GM12878 (cell line): ENCODE data around the gene ARMC8.

Source experiments
- ASH2L ChIP-seq: fragments of 300-600, 200-600 bp; sonication (generic); IDR thresholded peaks from 2 replicates; pipeline ENCODE4 v1.6.1; 2017; ENCODE audit warnings: low read depth, mild to moderate bottlenecking, borderline replicate concordance
- BACH1 ChIP-seq: fragments of 450-650 bp; IDR thresholded peaks from 2 replicates; pipeline ENCODE4 v1.6.1; 2017; ENCODE audit warnings: mild to moderate bottlenecking, borderline replicate concordance
- CREB1 ChIP-seq: IDR thresholded peaks from 2 replicates; pipeline ENCODE4 v1.6.1; 2012; ENCODE audit warnings: low read depth, mild to moderate bottlenecking, inconsistent platforms
- HDAC6 ChIP-seq: fragments of 200-600 bp; sonication (generic); IDR thresholded peaks from one replicate; pipeline ENCODE4 v1.8.0; 2017; ENCODE audit warnings: antibody characterized with exemption; ENCODE audit not compliant: unreplicated experiment
- KAT2A ChIP-seq: conservative IDR thresholded peaks from 2 replicates; pipeline ENCODE4 v1.6.1; 2011; ENCODE audit warnings: low read depth, low read length; ENCODE audit not compliant: control insufficient read depth
- POLR2A ChIP-seq: IDR thresholded peaks from 2 replicates; pipeline ENCODE4 v1.6.1; 2011; ENCODE audit warnings: low read depth, mild to moderate bottlenecking, low read length
- RAD21 ChIP-seq: IDR thresholded peaks from 2 replicates; pipeline ENCODE4 v1.6.1; 2011; ENCODE audit warnings: mild to moderate bottlenecking, low read depth, low read length, moderate library complexity; ENCODE audit not compliant: insufficient read depth
- ZNF217 ChIP-seq: fragments of 450-650 bp; IDR thresholded peaks from 2 replicates; pipeline ENCODE4 v1.6.1; 2017; ENCODE audit warnings: antibody characterized with exemption, mild to moderate bottlenecking
- TF ChIP-seq, protein P1 (sequence below), 3 experiments: IDR thresholded peaks in 2 of 3; conservative IDR thresholded peaks in 1 of 3; 2 replicates each; pipeline ENCODE4 v1.5.1; 2011; ENCODE audit warnings: low read depth in 3 of 3, low read length in 3 of 3, mild to moderate bottlenecking in 3 of 3, control low read depth in 2 of 3, moderate library complexity in 2 of 3, inconsistent platforms in 1 of 3, mixed read lengths in 1 of 3; ENCODE audit not compliant: control insufficient read depth in 2 of 3, insufficient read depth in 1 of 3; ENCODE audit errors: extremely low read depth in 1 of 3

DNA sequence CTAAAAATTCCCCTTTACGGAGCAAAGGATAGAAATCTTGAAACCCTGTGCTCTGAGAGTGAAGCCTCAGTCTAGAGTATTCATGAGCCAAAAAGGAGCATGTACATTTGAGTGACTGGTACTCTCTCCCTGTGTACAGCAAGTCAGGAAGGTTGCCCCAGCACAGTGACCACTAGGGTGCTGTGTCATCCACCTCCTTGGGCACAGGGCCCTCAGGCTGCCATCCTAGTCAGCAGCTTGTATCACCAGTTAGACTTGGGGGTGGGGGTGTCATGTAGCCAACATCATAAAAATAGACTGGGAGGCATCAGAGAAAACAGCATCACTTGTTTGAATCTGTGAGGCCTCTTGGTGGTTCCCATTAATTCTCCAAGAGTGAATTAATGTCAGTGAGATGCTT, 130.6 kb downstream of the ARMC8 start:
- TF ChIP-seq HDAC6: no peak
- TF ChIP-seq, protein P1, sequence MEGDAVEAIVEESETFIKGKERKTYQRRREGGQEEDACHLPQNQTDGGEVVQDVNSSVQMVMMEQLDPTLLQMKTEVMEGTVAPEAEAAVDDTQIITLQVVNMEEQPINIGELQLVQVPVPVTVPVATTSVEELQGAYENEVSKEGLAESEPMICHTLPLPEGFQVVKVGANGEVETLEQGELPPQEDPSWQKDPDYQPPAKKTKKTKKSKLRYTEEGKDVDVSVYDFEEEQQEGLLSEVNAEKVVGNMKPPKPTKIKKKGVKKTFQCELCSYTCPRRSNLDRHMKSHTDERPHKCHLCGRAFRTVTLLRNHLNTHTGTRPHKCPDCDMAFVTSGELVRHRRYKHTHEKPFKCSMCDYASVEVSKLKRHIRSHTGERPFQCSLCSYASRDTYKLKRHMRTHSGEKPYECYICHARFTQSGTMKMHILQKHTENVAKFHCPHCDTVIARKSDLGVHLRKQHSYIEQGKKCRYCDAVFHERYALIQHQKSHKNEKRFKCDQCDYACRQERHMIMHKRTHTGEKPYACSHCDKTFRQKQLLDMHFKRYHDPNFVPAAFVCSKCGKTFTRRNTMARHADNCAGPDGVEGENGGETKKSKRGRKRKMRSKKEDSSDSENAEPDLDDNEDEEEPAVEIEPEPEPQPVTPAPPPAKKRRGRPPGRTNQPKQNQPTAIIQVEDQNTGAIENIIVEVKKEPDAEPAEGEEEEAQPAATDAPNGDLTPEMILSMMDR (IDR thresholded peaks at IDR 0.05 in 2 of 3, conservative IDR thresholded peaks at IDR 0.05 in 1 of 3; ENCODE audit: control insufficient read depth in 2 of 3, extremely low read depth in 1 of 3, insufficient read depth in 1 of 3, low read depth in 3 of 3, low read length in 3 of 3): no peak
- no peak for TF ChIP-seq ASH2L
- TF ChIP-seq POLR2A: no peak
- TF ChIP-seq BACH1: no peak
- TF ChIP-seq CREB1: no peak
- no peak for TF ChIP-seq ZNF217
- no peak for TF ChIP-seq KAT2A
- no peak for TF ChIP-seq RAD21
